ES-I3 (cell line): Measurements from ENCODE around the gene RGL1.

Experiments used
- H3K36me3 ChIP-seq: 2 replicates; pipeline ENCODE4 v1.6.1; 2013; ENCODE audit warnings: mild to moderate bottlenecking, low read length, control low read depth, moderate library complexity; ENCODE audit not compliant: insufficient read depth
- H3K4me1 ChIP-seq: 2 replicates; pipeline ENCODE4 v1.6.1; 2013; ENCODE audit warnings: mild to moderate bottlenecking, control low read depth, low read length; ENCODE audit not compliant: insufficient read depth
- H3K9ac ChIP-seq: 2 replicates; pipeline ENCODE4 v1.6.1; 2013; ENCODE audit warnings: low read depth, mild to moderate bottlenecking, low read length, moderate library complexity
- H3K9me3 ChIP-seq: 2 replicates; pipeline ENCODE4 v1.6.1; 2013; ENCODE audit warnings: mild to moderate bottlenecking, low read length, moderate library complexity; ENCODE audit not compliant: control insufficient read depth, insufficient read depth

The RGL1 gene

DNA sequence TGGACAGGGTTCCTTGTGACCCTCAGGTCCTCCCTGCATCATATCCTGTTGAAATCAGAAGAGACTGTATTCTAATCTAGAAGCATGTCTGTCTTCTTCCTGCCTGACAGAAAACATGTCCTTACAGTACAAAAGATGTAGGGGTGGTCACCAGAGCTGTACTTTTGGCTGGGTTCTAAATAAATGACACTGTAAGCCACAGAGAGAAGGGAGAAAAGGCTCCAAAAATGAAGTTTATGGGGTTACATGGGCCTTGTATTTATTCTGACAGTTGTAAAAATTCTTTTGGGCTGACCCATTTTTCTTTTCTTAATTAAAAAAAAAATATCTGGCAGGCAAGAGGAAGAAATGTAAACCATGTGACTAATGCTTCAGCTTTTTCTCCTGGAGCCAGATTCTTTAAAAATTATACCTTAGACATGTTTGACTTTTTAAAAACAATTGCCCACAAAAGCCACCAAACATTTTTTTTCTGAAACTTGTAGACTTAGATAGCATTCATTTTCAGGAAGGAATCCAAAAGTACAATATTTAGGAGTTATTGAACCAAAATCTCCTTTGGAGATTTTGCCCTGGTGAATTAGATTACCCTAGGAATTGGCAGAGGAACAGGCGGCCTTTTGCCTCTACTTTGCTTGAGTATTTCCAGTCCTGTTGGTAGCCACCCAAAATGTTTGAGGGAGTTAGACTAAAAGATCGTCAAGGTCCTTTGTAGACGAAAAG, 17.1 kb downstream of the RGL1 start:
- Histone ChIP-seq H3K9me3 (no peaks in the 10 kb centered on the region), H3K36me3 (no peaks in the 10 kb centered on the region; the same call in 1 of the 2 replicates), H3K4me1 (peaks cover 5% of the 10 kb centered on the region; the same call in 1 of the 2 replicates), H3K9ac (no peak overlapping the region)

GRCh38 chr1:183824291-183824690, 19.4 kb downstream of the RGL1 start:
- H3K9me3 ChIP-seq: no peaks in the 10 kb centered on the region
- H3K36me3 ChIP-seq: no peaks in the 10 kb centered on the region; the same call in 1 of the 2 replicates
- H3K9ac ChIP-seq: no peak overlapping the region
- no peaks in the 10 kb centered on the region; the same call in 1 of the 2 replicates for H3K4me1 ChIP-seq

DNA sequence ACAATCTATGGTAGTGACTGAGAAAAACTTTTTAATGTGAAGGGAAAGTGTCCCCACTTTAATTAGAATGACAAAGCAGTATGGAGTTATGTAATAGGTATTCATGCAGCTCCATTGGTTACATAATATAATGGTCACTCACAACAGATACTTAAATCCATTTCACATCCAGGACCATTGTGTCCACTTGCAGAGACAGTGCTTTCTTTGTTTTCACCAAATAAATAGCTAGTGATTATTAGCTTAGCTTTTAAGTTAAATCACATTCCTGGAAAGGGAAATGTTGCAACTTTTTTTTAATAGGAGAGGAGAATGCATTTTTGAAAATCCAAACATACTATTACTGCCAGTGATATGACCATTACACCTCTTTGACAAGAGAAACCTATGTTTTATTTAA, 22.9 kb downstream of the RGL1 start:
- H3K4me1 ChIP-seq: peaks cover 4% of the 10 kb centered on the region
- H3K9ac ChIP-seq: no peak overlapping the region
- H3K36me3 ChIP-seq: no peaks in the 10 kb centered on the region; the same call in 1 of the 2 replicates
- no peaks in the 10 kb centered on the region for H3K9me3 ChIP-seq

DNA sequence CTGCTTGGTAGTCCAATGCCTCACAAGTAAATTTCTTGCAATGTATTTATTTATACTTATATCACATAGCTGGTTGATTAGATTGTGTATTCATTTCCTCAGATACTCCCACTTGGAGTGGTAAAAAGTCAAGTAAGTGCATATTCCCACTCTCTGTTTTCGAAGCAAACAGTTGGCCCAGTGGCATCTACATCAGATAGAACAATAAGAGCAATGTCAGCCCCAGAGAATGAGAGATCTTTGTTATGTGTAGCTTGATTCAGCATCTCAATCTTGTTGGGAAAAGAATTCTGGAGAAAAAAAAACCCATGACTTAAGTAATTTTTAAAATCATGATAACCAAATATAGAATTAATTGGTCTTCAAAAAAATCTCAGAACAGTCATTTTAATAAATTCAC, 25.5 kb downstream of the RGL1 start:
- peaks cover 4% of the 10 kb centered on the region for H3K4me1 ChIP-seq
- H3K9ac ChIP-seq: no peak overlapping the region
- H3K9me3 ChIP-seq: no peaks in the 10 kb centered on the region
- H3K36me3 ChIP-seq: no peaks in the 10 kb centered on the region; the same call in 1 of the 2 replicates

DNA sequence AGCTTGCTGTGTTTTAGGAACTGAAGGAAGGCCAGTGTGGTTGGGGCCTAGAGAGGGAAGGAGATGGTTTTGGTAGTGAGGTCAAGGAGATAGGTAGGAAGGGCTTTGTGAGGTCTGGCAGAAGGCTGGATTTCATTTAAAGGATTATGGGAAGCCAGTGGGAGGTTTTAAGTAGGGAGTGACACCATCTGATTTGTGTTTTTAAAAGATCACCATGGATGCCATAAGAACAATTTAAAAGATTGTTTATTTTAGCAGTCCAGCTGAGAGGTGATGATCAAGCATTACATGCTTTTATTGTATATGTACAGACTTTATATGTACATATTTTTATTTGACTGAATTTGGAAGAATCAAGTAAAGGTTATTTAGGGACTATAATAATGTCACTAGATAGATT, 26.4 kb downstream of the RGL1 start:
- Histone ChIP-seq H3K36me3 (no peaks in the 10 kb centered on the region; the same call in 1 of the 2 replicates), H3K4me1 (peaks cover 4% of the 10 kb centered on the region), H3K9me3 (no peaks in the 10 kb centered on the region), H3K9ac (no peak overlapping the region)

GRCh38 chr1:183832459-183832858, 27.5 kb downstream of the RGL1 start:
- no peaks in the 10 kb centered on the region for H3K36me3 ChIP-seq
- H3K9ac ChIP-seq: no peak overlapping the region
- H3K9me3 ChIP-seq: no peaks in the 10 kb centered on the region
- peaks cover 4% of the 10 kb centered on the region for H3K4me1 ChIP-seq

DNA sequence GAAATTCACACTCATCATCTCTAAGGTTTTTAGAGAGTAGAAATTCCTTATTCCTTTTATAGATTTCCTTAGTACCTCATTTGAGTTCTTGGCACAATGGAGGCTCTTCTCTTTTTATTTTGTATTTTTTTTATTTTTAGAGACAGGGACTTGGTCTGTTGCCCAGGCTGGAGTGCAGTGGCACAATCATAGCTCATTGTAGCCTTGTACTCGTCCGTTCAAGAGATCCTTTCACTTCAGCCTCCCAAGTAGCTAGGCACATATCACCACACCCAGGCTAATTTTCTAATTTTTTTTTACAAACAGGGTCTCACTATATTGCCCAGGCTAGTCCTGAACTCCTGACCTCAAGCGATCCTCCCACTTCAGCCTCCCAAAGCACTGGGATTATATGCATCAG, 29.6 kb downstream of the RGL1 start:
- no peaks in the 10 kb centered on the region for H3K9me3 ChIP-seq
- no peak overlapping the region for H3K9ac ChIP-seq
- H3K36me3 ChIP-seq: no peaks in the 10 kb centered on the region
- H3K4me1 ChIP-seq: peaks cover 7% of the 10 kb centered on the region; the same call in 1 of the 2 replicates

- Histone ChIP-seq H3K9ac (no peak overlapping the region), H3K4me1 (0 out of 2 replicates have a peak, but pooled peaks cover 3% of the 10 kb centered on the region), H3K9me3 (no peaks in the 10 kb centered on the region), H3K36me3 (no peaks in the 10 kb centered on the region)
These were observed 31.7 kb downstream of the RGL1 start for GRCh38 chr1:183836598-183836997.

DNA sequence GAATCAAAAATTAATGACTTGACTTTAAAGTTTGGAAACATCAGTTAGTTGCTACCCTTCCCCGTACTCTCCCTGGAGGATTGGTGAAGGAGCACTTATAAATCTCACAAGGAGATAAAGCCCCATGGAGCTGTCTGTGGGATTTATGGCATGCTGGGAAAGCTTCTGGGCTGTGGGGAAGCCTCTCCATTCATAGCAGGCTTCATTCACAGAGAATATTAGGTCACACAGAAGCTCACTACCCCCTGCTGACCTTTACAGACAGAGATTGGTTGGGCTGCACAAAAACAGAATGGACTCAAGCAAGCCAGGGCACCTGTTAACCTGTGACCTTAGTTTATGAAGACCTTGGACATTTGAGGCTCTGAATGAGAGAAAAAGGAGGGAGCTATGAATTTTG, 32.1 kb downstream of the RGL1 start:
- Histone ChIP-seq H3K9ac (no peak overlapping the region), H3K4me1 (0 out of 2 replicates have a peak, but pooled peaks cover 3% of the 10 kb centered on the region), H3K9me3 (no peaks in the 10 kb centered on the region), H3K36me3 (no peaks in the 10 kb centered on the region)

DNA sequence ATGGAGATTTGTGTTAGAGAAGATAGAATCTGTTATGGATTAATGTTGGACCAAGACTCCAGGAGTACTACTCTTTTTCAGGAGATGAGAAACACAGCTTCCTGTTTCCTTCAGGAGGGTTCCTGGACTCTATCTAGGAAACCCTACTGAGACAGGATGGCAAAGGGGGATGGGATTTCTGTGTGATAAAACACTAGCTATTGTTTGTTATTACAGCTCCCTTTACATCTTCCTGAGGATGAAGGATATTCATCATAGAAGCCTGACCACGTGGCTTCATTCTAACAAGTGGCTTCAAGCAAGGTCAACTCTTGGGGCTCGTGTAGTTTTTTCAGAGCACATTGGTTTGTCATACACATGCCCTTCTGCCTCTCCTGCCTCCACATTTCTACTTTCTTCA, 33.3 kb downstream of the RGL1 start:
- Histone ChIP-seq H3K9ac (no peak overlapping the region), H3K4me1 (0 out of 2 replicates have a peak, but pooled peaks cover 3% of the 10 kb centered on the region), H3K9me3 (no peaks in the 10 kb centered on the region), H3K36me3 (no peaks in the 10 kb centered on the region)

DNA sequence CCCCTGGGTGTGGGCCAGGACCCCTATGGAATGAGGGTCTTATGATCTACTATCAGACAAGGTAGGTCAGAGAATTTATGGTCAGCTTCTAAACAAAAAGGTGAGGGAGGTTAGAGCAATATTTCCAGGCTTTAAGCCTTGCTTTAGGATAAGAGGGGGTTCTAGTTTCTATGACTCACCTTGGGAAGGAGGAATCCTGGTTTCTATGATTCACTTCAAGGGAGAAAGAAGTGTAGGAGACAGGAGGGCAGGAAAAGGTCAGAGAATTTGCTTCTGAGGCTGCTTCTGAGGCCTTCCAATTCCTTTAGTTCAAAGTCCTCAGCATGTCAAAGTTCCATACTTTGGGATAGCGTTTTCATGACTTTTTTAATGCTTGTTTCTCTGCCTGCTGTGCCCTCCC, 35.2 kb downstream of the RGL1 start:
- Histone ChIP-seq H3K4me1 (0 out of 2 replicates have a peak, but pooled peaks cover 3% of the 10 kb centered on the region), H3K36me3 (no peaks in the 10 kb centered on the region), H3K9ac (no peak overlapping the region), H3K9me3 (no peaks in the 10 kb centered on the region)

DNA sequence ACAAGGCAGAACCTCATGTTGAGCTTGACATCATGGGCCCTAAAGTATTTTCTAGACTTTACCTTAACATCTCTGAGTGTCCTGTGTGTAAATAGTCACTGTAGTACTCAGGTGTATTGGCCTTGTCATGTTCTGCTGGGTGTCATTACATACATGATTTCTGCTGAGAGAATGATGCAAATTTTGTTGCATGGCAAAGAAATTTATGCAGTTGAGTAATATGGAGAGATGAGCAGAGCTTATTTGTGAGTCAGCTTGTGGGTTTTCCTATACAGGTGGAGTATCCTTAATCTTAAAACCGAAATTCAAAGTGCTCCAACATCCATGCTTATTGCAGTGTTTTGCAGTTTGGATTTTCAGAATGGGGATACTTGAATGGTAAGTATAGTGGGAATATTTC, 36.6 kb downstream of the RGL1 start:
- no peak overlapping the region for H3K9ac ChIP-seq
- H3K36me3 ChIP-seq: no peaks in the 10 kb centered on the region
- 0 out of 2 replicates have a peak, but pooled peaks cover 3% of the 10 kb centered on the region for H3K4me1 ChIP-seq
- no peaks in the 10 kb centered on the region for H3K9me3 ChIP-seq

DNA sequence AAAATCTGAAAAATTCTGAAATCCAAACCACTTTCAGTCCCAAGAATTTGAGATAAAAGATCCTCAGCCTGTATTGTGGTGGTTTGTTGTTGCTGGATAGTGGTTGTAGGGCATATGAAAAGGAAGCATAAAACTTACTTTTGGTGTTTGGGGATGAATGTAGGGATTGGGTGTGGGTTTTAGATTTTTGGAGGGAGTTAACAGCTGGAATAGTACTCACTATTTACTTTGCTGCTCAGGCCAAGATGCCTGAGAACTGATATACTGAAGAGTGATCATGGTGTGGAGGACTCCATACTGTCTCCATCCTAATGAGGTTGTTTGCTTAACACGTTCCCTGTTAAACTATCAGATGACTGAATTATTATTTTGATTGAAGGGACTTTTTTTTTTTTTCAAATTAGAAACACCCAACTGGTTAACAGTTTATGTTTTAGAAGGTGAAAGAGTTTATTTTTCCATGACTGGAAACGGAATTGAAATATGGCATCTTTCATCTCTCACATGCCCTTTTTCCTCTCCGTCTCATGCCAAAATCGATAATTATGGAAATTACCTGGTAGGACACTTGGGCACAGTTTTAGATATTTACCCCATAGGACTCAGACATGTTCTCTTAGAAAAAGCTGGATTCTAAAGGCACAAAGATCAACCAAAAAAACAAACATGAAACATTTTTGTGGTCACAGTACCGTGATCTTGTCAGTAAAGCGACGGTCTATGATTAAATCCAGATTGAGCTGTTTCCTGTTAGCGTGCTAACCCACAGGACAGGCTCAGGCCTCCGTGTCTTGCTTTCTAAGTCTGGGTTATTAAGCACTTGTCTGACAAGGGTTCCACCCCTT, 37.3 kb downstream of the RGL1 start:
- Histone ChIP-seq H3K9ac (no peak overlapping the region), H3K4me1 (0 out of 2 replicates have a peak, but pooled peaks cover 3% of the 10 kb centered on the region), H3K9me3 (no peaks in the 10 kb centered on the region), H3K36me3 (no peaks in the 10 kb centered on the region)

DNA sequence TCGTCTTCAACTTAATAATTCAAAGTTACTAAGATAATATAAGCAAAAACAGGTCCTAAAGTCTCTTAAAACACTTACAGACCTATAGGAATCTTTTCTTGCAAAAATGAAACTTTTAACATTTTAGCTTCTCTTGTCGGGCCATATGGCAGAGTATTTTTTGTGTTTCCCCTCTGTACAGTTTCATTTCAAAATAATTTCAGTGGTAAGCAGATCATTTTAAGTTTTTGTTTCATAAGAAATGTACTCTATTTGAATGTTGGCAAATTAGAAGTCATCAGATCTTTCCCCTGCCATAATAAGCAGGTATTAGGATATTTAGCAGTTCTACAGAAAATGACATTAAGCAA, 37.9 kb downstream of the RGL1 start:
- H3K4me1 ChIP-seq: 0 out of 2 replicates have a peak, but pooled peaks cover 3% of the 10 kb centered on the region
- H3K9ac ChIP-seq: no peak overlapping the region

GRCh38 chr1:183844806-183845205, 39.9 kb downstream of the RGL1 start:
- no peaks in the 10 kb centered on the region for H3K4me1 ChIP-seq
- H3K36me3 ChIP-seq: no peaks in the 10 kb centered on the region
- no peak overlapping the region for H3K9ac ChIP-seq
- no peaks in the 10 kb centered on the region for H3K9me3 ChIP-seq

More for the DNA sequence above, 37.9 kb downstream of the RGL1 start:
- no peaks in the 10 kb centered on the region for H3K9me3 ChIP-seq
- no peaks in the 10 kb centered on the region for H3K36me3 ChIP-seq
